VCaP (cell line): ENCODE results near the gene CABYR.

Experiments used
- H3K27ac ChIP-seq: fragments of 450-650 bp; 2 replicates; pipeline ENCODE4 v1.5.1; 2017
- CTCF ChIP-seq: fragments of 450-650 bp; conservative IDR thresholded peaks from 2 replicates; pipeline ENCODE4 v1.5.1; 2017; ENCODE audit warnings: mild to moderate bottlenecking, moderate library complexity

CABYR gene

GRCh38 chr18:24201699-24202687, 63.1 kb downstream of the CABYR start:
- H3K27ac ChIP-seq, result no peak overlapping the region
- no peak for TF ChIP-seq CTCF

GRCh38 chr18:24204904-24205303, 66.0 kb downstream of the CABYR start:
- H3K27ac ChIP-seq, result no peak overlapping the region
- no peak for TF ChIP-seq CTCF

- TF ChIP-seq CTCF, result no peak
- no peak overlapping the region for H3K27ac ChIP-seq
Observed at GRCh38 chr18:24208270-24209035, 69.6 kb downstream of the CABYR start.

GRCh38 chr18:24209558-24209957, 70.7 kb downstream of the CABYR start:
- no peak overlapping the region for H3K27ac ChIP-seq
- TF ChIP-seq CTCF, result no peak
